NCI-H2081 treated with DMSO at 0.1 percent for 48 hours (cell line): Measurements from ENCODE around the gene TTC4.

Experiments
- DNase-seq: peaks from one replicate; lab custom pipeline; 2025; lab: John Stamatoyannopoulos, UW

Gene TTC4

DNA sequence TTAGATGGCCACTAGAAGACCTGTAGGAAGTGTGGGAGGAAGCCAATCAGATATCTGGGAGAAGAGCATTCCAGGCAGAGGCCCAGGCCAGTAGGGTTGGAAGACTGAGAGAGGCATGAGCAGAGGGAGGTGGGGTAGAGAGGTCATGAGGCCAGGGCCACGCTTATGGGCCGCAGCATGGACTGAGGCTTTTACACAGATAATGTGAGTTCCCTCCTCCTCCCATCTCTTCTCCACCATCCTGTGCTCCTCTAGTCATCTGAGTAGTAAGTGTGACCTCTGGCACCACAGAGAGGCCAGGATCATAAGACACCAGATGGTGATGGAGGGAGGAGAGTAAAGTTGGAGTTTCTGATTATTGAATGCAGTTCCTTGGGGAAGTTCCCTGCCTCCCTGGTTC lies 68.4 kb downstream of the TTC4 start:
- DNase-seq, result no peak

DNA sequence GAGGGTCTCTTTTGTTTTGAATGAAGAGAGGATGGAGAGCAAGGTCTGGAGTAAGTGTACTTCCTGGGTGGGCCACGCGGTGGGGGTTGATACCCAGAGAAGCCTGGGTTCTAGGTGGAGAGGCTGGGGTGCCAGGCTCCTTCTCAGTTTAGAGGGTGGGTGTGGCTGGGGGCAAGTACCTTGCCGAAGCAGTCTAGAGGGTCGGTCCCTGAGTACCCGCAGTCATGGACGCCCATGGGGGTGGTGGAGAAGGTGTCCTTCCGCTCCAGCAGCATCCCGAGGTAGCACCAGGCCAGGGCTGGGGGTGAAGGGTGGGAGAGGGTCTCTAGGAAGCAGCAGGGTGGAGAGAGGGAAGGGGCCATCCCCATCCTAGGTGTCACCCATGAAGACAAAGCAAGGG lies 71.1 kb downstream of the TTC4 start:
- no peak for DNase-seq

DNA sequence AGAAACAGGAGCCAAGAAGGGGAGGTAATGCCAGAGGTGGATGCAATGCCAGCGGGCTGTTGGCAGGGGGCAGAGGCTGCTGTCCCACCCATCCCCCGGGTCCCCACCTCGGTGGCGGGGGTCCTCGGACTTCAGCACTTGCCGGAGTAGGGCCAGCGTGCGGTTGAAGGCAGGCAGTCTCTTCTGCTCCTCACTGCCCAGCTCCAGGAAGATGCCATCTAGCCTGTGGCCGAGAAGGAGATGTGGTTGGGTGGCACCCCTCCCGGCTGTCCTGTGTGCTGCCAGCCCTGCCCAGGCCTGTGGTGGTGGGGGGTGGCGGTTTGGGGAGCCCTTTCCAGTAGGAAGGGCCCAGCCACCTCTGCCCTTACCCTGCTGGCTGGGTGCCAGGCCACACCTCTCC lies 71.9 kb downstream of the TTC4 start:
- no peak for DNase-seq

- no peak for DNase-seq
These were observed 72.8 kb downstream of the TTC4 start for GRCh38 chr1:54788459-54788858.

DNA sequence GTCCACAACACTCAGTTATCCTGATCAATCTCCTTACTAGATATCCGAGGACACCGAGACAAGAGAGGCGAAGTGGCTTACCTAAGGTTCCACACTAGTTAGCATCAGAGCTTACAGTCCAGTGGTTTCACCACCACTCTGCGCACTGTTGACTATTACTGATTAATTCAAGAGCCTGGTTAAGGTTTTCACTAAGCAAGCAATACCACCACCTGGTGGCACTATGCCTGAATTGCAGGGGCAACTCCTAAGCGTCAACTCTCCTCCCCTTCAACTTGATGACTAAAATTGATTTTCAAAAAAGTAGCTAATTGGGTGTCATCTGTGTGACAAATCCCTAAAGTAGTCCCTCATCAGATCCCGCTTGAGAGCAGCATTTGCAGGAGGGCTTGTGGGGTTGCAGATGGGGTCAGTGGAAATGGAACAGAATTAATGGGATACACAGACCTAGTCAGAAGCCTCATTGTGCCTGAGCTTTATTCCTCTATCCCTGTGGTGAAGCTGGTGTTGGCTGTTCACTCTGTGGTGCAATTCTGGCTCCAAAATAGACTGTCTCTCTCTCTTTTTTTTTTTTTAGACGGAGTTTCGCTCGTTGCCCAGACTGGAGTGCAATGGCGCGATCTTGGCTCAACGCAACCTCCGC lies 76.3 kb downstream of the TTC4 start:
- no peak for DNase-seq
